Measurements from ENCODE around the gene GALNT16.

DNA sequence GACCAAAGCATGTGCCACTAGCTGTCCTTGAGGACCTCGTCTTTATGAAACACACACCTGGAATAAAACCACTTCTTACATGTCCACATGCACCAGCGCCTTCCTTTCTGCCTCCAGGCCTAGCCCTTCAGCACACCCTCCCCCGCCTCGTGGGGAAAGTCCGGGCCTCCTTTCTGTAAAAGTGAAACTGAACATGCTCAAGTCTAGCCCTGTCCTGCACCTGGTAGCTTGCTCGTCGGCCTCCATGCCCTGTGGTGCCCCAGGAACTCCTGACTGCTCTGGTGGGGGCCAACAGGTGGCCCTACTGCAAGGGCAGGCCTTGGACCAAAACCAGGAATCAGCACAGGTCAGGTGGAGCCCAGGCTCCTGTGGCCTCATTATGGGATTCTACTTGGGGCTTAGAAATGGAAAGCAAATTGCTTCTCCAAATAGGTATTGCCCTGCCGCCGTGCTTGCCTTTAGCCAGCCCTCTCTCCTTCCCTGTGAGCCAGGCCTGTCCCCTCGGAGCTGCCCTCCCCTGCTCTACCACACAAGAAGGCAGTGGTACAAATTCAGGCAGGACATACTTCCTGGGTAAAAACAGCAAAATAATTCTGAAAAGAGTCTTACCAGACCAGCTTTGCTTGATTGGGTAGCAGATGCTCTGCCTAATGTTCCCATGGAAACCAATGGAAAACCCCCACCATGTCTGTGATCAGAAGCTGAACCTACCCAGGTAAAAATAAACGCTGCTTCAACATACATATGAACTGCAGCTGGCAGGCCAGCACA is 94.6 kb downstream of the GALNT16 start:
- TF ChIP-seq CTCF (IDR thresholded peaks at IDR 0.05; ENCODE audit: insufficient read depth, low read depth, low read length) (no peak), EZH2 (IDR thresholded peaks at IDR 0.05; ENCODE audit: insufficient read depth, low read length) (no peak)

All from astrocyte (in vitro differentiated cells and primary cell).